Activated naive CD8-positive, alpha-beta T cell treated with anti-CD3 and anti-CD28 coated beads for 36 hours (primary cell): ENCODE measurements around the gene BMP6. TPM values are rescaled to one million over a fixed set of nuclear protein-coding genes. Genes with fewer than 3 reads are reported as not detected.

ENCODE experiments used
- DNase-seq: peaks from one replicate; pipeline ENCODE4 v3.0.0; 2021
- H3K27ac Mint-ChIP-seq: one replicate; pipeline ENCODE4 v1.8.0; 2022; ENCODE audit warnings: mild to moderate bottlenecking, moderate library complexity, mixed read lengths
- H3K27me3 Mint-ChIP-seq: one replicate; pipeline ENCODE4 v1.8.0; 2022; ENCODE audit warnings: mild to moderate bottlenecking, mixed read lengths
- H3K36me3 Mint-ChIP-seq: one replicate; pipeline ENCODE4 v1.8.0; 2021; ENCODE audit warnings: mild to moderate bottlenecking, mixed read lengths
- H3K4me1 Mint-ChIP-seq: one replicate; pipeline ENCODE4 v1.8.0; 2021; ENCODE audit warnings: mixed read lengths
- H3K4me3 Mint-ChIP-seq: one replicate; pipeline ENCODE4 v1.8.0; 2022; ENCODE audit warnings: mild to moderate bottlenecking, moderate library complexity, mixed read lengths
- H3K9me3 Mint-ChIP-seq: one replicate; pipeline ENCODE4 v1.8.0; 2022; ENCODE audit warnings: mixed read lengths
- total RNA-seq, 2 experiments: library from RNA; stranded (reverse); gene quantifications; one replicate each; pipeline ENCODE4 v1.2.3, GENCODE V29; 2021

BMP6 gene
- total RNA-seq, 2 experiments from 2014 or later = not detected

DNA sequence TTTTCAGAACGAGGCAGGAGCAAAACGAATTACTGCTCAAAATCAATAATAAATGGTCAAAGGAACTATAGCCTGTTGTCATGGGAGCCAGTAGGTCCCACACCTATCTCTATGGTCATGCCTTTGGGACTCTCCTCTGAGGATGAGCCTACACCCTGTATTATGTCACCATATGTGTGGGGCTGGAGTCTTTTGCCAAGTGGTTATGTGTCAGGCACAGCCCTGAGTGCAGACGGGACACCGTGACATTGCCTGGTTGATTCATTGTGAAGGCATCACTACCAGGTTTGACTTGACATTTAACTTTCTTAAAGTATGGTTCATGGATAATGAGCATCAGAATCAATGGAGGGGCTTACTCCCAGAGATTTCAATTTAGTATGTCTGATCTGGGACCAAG lies 23.6 kb downstream of the BMP6 start:
- no peak for DNase-seq
- no peaks in the 10 kb centered on the region for H3K9me3 Mint-ChIP-seq
- H3K4me1 Mint-ChIP-seq = no peaks in the 10 kb centered on the region
- no peak overlapping the region for H3K27ac Mint-ChIP-seq
- H3K36me3 Mint-ChIP-seq = no peaks in the 10 kb centered on the region
- H3K27me3 Mint-ChIP-seq = peaks cover 17% of the 10 kb centered on the region
- no peak overlapping the region for H3K4me3 Mint-ChIP-seq

DNA sequence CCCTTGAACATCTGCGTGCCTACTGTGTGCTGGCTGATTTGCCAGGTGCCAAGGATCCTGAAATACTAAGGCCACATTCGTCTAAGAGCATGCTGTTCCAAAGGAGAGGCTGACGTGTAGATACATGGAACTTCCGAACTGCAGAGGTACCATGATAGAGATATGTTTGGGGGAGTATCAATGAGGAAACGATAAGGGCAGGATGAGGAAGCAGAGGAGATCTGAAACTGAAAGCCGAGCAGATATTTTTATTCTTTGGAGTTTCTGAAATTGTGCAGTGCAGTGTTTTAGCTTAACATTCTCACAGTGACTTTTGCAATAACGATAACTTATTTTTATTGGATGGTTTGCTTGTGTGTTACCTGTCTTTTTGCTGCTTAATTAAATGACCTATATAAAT lies 24.3 kb downstream of the BMP6 start:
- H3K4me3 Mint-ChIP-seq = no peak overlapping the region
- H3K27me3 Mint-ChIP-seq = peaks cover 17% of the 10 kb centered on the region
- no peaks in the 10 kb centered on the region for H3K36me3 Mint-ChIP-seq
- no peak for DNase-seq
- H3K4me1 Mint-ChIP-seq = no peaks in the 10 kb centered on the region
- H3K27ac Mint-ChIP-seq = no peak overlapping the region
- H3K9me3 Mint-ChIP-seq = no peaks in the 10 kb centered on the region

DNA sequence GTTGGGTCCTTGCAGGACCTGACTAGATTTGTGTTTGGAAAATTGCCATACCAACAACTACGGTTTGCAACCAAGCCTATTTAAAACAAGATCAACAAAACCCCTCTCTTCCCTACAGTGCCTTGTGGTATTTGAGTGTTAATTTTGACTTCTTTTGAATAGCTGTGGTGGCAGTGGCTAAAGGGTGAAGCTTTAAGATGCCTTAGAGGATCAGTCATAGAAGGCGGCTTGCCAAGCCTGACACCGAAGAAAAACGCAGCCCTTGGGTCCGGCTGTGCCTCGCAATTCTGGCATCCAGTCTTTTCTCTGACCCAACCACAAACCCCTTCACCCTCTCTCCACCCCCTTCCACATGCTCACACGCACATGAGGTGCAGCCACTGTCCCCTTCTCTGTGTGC lies 32.6 kb downstream of the BMP6 start:
- no peak overlapping the region for H3K27ac Mint-ChIP-seq
- H3K9me3 Mint-ChIP-seq = no peaks in the 10 kb centered on the region
- peaks cover 21% of the 10 kb centered on the region for H3K27me3 Mint-ChIP-seq
- H3K4me3 Mint-ChIP-seq = no peak overlapping the region
- no peaks in the 10 kb centered on the region for H3K4me1 Mint-ChIP-seq
- DNase-seq = no peak
- no peaks in the 10 kb centered on the region for H3K36me3 Mint-ChIP-seq

DNA sequence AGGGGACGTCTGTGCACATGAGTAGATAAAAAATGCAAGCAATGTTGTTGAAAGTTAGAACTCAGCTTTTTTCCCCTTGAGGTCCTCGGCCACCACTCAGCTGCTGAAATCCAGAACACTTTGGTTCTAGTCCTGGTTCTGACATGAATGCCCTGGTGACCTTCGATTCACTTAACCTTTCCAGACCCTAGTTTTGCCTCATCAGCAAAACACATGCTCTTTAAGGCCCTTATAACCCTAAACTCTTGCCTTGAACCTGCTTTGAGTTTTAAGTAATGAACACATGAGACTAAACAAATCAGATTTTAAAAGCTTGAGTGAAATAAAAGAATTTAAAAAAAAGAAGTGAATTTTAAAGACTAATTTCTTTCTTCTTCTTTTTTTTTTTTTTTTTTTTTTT lies 33.4 kb downstream of the BMP6 start:
- no peak for DNase-seq
- Mint-ChIP-seq H3K4me3 (no peak overlapping the region), H3K27ac (no peak overlapping the region), H3K4me1 (no peaks in the 10 kb centered on the region), H3K27me3 (peaks cover 16% of the 10 kb centered on the region), H3K9me3 (no peaks in the 10 kb centered on the region), H3K36me3 (no peaks in the 10 kb centered on the region)

DNA sequence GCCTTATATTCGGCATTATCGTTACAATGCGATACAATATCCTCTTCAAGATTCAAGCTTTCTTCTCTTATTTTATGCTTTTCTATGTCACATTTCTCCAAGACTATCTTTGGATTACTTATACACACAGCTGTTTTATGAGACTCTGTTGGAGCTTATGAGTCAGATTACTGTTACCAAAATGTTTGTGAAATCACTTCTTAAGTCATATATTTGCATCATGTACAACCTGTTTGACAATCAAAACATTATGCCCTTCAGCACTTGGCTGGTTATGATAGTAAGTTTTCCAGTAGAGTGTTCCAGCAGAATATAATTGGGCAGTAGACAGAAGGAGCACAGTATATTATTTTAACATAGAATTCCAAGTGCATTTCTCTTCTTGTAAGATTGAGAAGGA lies 35.2 kb downstream of the BMP6 start:
- Mint-ChIP-seq H3K27me3 (peaks cover 9% of the 10 kb centered on the region), H3K36me3 (no peaks in the 10 kb centered on the region), H3K9me3 (no peaks in the 10 kb centered on the region), H3K27ac (no peak overlapping the region), H3K4me3 (no peak overlapping the region), H3K4me1 (no peaks in the 10 kb centered on the region)
- no peak for DNase-seq

DNA sequence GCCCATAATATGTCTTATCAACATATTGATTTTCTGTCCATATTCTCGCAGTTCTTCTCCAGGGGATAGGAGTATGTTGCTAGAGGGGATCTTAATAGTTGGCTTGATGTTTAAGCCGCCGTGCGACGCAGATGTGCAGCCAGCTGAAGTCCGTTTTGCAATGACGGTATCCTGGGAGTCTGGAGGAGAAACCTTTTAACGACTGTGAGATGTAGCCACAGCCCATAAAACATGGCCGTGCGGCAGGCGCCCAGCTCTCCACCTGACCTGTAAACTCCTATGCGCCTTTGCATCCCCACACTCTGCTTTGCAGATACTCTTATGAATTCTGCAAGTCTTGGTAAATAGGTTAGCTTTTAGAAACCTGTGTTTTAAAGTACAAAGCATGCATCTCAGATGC lies 36.9 kb downstream of the BMP6 start:
- no peaks in the 10 kb centered on the region for H3K4me1 Mint-ChIP-seq
- no peak for DNase-seq
- H3K4me3 Mint-ChIP-seq = no peak overlapping the region
- no peak overlapping the region for H3K27ac Mint-ChIP-seq
- no peaks in the 10 kb centered on the region for H3K36me3 Mint-ChIP-seq
- peaks cover 10% of the 10 kb centered on the region for H3K27me3 Mint-ChIP-seq
- H3K9me3 Mint-ChIP-seq = no peaks in the 10 kb centered on the region

DNA sequence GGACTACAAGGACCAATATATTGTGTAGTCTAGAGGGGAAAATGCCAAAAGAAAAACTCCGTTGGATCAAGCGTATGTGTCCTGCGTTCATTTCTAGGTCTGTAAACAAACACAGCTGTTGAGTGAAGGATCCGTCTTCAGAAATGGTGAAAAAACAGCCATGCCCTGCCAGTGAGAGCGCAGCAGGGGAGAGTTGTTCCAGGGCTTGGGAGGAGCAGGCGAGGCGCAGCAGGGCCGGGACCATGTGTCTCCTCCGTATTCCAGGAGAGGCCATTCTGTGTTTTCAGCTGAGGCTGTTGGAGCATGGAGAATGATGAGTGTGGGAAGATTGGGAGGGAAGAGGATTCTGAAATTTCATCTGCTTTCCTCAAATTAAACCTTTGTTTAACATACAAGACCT lies 38.0 kb downstream of the BMP6 start:
- no peak overlapping the region for H3K27ac Mint-ChIP-seq
- no peak for DNase-seq
- no peaks in the 10 kb centered on the region for H3K9me3 Mint-ChIP-seq
- no peaks in the 10 kb centered on the region for H3K4me1 Mint-ChIP-seq
- no peak overlapping the region for H3K4me3 Mint-ChIP-seq
- no peaks in the 10 kb centered on the region for H3K36me3 Mint-ChIP-seq
- H3K27me3 Mint-ChIP-seq = peaks cover 10% of the 10 kb centered on the region

DNA sequence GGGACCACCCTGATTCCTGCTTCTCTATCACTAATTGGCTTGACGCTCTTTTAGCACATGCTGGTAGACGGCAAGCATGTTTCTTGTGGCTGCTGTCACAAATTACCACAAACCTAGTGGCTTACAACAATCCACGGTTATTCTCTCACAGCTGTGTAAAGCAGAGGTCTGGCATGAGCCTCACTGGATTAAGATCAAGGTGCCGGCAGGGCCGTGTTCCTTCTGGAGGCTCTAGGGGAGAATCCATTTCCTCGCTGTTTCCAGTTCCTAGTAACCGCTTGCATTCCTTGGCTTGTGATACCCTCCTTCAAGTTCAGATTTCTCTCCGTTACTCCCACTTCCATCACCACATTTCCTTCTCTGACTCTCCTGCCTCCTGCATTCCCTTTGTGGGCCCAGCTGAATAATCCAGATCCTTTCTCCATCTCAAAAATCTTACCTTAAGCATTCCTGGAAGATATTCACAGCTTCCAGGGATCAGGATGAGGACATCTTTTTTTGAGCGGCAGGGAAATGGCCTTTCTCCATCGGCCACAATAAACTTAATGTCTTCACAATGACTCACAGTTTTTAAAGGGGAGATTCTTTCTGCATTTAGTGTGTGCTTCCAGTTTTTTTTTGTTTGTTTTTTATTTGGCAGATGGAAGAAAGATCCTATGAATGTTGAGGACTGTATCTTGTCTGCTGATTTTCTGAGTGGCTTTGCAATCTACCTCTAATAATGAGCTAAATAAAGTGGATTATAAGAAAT lies 39.9 kb downstream of the BMP6 start:
- no peaks in the 10 kb centered on the region for H3K9me3 Mint-ChIP-seq
- H3K4me3 Mint-ChIP-seq = no peak overlapping the region
- H3K36me3 Mint-ChIP-seq = no peaks in the 10 kb centered on the region
- no peak overlapping the region for H3K27ac Mint-ChIP-seq
- H3K4me1 Mint-ChIP-seq = peaks cover 2% of the 10 kb centered on the region
- H3K27me3 Mint-ChIP-seq = peaks cover 14% of the 10 kb centered on the region
- DNase-seq = no peak

DNA sequence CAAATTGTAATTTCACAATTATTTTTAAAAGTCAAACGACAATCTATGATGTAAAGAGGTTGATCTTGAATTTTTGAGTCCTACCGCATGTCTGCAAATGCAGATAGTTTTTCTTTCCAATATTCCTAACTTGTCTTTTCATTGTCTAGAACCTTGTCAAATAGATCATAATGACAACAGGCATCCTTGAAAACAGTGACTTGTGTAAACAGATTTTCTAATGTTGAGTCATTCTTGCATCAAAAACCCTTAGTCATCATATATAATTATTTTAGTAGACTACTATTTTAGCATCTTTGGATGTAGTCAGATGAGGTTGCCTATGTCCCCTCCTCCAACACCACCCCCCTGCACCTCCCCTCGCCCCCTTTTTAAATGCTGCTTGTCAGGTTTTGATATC lies 43.8 kb downstream of the BMP6 start:
- peaks cover 33% of the 10 kb centered on the region for H3K27me3 Mint-ChIP-seq

DNA sequence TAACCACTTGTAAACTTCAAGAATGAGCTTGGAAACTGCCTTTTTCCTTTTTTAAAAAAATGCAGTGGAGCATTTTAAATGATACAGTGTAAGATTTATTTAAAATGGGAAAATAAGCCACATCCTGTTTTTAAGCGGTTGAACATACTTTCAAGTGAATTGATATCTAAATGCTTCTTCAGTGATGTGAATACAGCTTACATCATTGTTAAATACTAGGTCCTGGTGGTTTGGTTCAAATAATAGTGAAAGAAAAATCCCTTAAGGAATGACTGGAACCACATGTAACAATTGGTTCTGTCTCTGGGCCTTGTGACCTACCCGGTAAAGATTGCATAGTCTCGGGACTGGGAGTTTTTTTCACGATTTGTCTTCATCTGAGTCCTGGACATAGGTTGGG lies 44.2 kb downstream of the BMP6 start:
- peaks cover 2% of the 10 kb centered on the region for H3K4me1 Mint-ChIP-seq
- H3K9me3 Mint-ChIP-seq = no peaks in the 10 kb centered on the region
- H3K27me3 Mint-ChIP-seq = peaks cover 37% of the 10 kb centered on the region
- H3K36me3 Mint-ChIP-seq = no peaks in the 10 kb centered on the region
- H3K4me3 Mint-ChIP-seq = no peak overlapping the region
- no peak for DNase-seq
- H3K27ac Mint-ChIP-seq = no peak overlapping the region

More for the DNA sequence above, 43.8 kb downstream of the BMP6 start:
- H3K4me3 Mint-ChIP-seq = no peak overlapping the region
- peaks cover 2% of the 10 kb centered on the region for H3K4me1 Mint-ChIP-seq
- H3K9me3 Mint-ChIP-seq = no peaks in the 10 kb centered on the region
- H3K27ac Mint-ChIP-seq = no peak overlapping the region
- DNase-seq = no peak
- no peaks in the 10 kb centered on the region for H3K36me3 Mint-ChIP-seq

DNA sequence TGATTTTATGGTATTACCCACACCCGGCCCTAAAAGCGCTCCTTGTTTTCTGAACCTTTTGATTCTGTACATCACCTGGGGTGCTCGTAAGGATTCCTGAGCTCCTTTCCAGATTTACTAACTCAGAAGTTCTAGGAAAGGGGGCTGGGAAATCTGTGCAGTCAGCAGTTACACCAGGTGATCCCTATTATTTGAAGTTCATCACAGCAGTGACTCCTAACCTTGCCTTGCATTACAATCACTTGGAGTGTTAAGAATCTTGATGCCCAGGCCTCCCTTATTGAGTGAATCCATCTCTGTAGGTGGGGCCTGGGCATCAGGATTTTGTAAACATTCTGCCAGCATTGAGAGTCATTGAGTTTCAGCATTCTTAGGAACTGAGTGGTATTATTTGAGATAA lies 44.7 kb downstream of the BMP6 start:
- Mint-ChIP-seq H3K36me3 (no peaks in the 10 kb centered on the region), H3K9me3 (no peaks in the 10 kb centered on the region), H3K27ac (no peak overlapping the region), H3K4me3 (no peak overlapping the region), H3K4me1 (peaks cover 2% of the 10 kb centered on the region), H3K27me3 (peaks cover 42% of the 10 kb centered on the region)
- DNase-seq = no peak

DNA sequence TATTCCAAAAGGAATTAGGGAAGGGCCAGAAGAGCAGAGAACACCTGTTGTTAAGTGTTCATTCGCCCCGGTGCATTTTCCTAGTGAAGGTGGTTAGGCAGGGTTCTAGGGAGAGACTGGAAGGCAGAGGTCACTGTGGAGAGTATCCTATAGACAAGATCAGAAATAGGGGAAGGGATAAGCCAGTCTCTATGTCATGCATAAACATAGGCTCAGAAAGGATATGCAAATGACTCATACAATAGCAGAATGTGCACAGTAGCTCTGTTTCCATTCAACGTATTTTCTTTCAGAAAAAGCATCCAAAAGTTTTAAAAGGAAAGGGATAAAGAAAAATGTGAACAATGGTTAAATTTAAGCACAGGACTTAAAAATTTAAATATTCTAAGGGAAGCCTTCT lies 47.4 kb downstream of the BMP6 start:
- H3K27me3 Mint-ChIP-seq = peaks cover 40% of the 10 kb centered on the region

DNA sequence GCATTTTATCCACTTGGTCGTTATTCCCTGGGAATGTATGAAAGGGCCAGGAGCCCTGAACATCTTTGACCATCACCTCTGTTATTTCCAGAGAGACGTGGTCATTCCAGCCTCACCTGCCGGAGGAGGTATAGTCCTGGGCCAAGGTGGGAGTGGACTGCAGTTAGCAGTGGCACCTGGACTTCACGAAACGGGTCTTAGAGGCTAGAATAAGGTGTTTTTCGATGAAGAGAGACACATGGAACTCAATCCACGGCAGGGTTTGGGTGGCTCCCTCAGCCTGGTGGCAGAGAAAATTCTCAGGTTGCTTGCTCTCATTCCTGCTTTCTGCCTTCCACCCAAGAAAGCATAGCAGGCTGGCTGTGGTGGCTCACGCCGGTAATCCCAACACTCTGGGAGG lies 48.0 kb downstream of the BMP6 start:
- Mint-ChIP-seq H3K4me1 (peaks cover 2% of the 10 kb centered on the region), H3K27ac (no peak overlapping the region), H3K36me3 (no peaks in the 10 kb centered on the region), H3K4me3 (no peak overlapping the region), H3K27me3 (peaks cover 40% of the 10 kb centered on the region), H3K9me3 (no peaks in the 10 kb centered on the region)
- DNase-seq = no peak

More for the DNA sequence above, 47.4 kb downstream of the BMP6 start:
- Mint-ChIP-seq H3K9me3 (no peaks in the 10 kb centered on the region), H3K36me3 (no peaks in the 10 kb centered on the region), H3K27ac (no peak overlapping the region), H3K4me1 (peaks cover 2% of the 10 kb centered on the region), H3K4me3 (no peak overlapping the region)
- no peak for DNase-seq

DNA sequence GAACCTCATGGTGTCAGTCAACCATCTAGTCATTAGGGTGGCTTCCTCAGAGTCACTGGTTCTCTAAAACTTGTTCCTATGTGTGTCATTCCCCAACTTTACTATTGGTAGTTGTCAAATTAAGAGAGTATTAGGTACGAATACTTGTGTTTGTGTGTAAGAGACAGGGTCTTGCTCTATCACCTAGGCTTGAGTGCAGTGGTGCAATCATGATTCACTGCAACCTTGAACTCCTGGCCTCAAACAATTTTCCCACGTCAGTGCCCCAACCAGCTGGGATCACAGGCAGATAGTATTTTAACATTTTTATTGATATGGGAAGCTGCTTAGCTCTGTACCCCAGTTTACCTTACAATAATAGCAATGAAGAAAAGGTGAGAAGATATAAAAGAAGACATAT lies 50.6 kb downstream of the BMP6 start:
- Mint-ChIP-seq H3K9me3 (no peaks in the 10 kb centered on the region), H3K27me3 (peaks cover 30% of the 10 kb centered on the region), H3K36me3 (no peaks in the 10 kb centered on the region), H3K4me1 (no peaks in the 10 kb centered on the region), H3K27ac (no peak overlapping the region), H3K4me3 (no peak overlapping the region)
- DNase-seq = no peak

DNA sequence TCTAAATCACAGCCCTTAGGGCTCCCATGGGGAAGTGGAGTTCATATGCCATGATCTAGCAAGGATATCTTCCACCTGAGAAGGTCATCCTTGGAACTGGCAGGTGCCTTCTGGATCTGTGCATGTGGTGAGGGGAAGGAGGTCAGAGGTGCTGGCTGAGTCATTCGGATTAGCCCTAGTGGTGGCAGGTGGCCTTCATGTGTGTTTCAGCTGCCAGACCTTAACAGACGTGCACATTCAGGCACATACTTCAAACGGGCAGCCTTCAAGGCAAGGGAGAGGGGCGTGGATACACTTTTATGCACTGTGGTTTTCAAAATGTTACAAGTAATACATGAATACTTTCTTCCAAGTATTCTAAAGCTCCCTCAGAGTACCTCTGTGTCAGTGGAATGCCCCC lies 51.2 kb downstream of the BMP6 start:
- no peaks in the 10 kb centered on the region for H3K36me3 Mint-ChIP-seq
- no peak overlapping the region for H3K4me3 Mint-ChIP-seq
- H3K27ac Mint-ChIP-seq = no peak overlapping the region
- H3K4me1 Mint-ChIP-seq = no peaks in the 10 kb centered on the region
- DNase-seq = no peak
- H3K9me3 Mint-ChIP-seq = no peaks in the 10 kb centered on the region
- peaks cover 35% of the 10 kb centered on the region for H3K27me3 Mint-ChIP-seq

DNA sequence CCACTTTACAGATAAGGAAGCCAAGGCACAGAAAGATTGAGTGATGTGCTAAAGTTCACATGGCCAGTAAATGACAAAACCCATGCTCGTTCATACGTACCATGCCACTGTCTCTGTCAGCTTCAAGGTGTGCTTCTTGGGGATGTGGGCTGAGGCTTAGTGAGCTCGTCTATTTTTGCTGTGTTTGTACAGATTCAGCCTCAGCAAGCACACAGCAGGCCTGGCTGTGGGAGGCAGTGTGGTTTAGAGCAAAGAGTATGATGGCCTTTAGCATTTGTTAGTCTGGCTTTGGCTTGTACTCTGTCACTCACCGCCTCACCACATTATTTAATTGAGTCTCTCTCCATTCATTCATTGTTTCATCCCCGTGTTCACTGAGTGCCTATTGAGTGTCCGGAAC lies 55.3 kb downstream of the BMP6 start:
- H3K4me3 Mint-ChIP-seq = no peak overlapping the region
- no peak overlapping the region for H3K27ac Mint-ChIP-seq
- H3K4me1 Mint-ChIP-seq = no peaks in the 10 kb centered on the region
- no peak for DNase-seq
- H3K36me3 Mint-ChIP-seq = no peaks in the 10 kb centered on the region
- H3K27me3 Mint-ChIP-seq = peaks cover 17% of the 10 kb centered on the region
- H3K9me3 Mint-ChIP-seq = no peaks in the 10 kb centered on the region
